ENCODE results near the gene WDR74. TPM values are rescaled to one million over a fixed set of nuclear protein-coding genes. Genes with fewer than 3 reads are reported as not detected.
"Not testable (repeated sequence)": the region's sequence is repeated elsewhere in the genome, so short reads cannot be mapped to it uniquely, and the experiment has no call there.

WDR74 gene
- polyA plus RNA-seq, 10 donors = 25.5 to 35.1 (median 31.0) TPM

GRCh38 chr11:62861564-62862192 lies 22.3 kb upstream of the WDR74 start:
- DNase-seq = not testable (repeated sequence)

- no peak for DNase-seq
These were observed 21.6 kb upstream of the WDR74 start for GRCh38 chr11:62860835-62861563.

DNA sequence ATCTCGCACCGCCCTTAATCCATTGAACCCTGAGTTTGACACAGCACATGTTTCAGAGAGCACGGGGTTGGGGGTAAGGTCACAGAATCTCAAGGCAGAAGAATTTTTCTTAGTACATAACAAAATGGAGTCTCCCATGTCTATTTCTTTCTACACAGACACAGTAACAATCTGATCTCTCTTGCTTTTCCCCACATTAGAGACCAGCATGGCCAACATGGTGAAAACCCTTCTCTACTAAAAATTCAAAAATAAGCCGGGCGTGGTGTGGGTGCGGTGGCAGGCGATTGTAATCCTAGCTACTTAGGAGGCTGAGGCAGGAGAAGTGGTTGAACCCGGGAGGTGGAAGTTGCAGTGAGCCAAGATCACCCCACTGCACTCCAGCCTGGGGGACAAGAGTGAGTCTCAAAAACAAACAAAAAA lies 19.9 kb upstream of the WDR74 start:
- not testable (repeated sequence) for DNase-seq

- DNase-seq = no peak
These were observed 18.8 kb upstream of the WDR74 start for GRCh38 chr11:62858201-62858600.

DNA sequence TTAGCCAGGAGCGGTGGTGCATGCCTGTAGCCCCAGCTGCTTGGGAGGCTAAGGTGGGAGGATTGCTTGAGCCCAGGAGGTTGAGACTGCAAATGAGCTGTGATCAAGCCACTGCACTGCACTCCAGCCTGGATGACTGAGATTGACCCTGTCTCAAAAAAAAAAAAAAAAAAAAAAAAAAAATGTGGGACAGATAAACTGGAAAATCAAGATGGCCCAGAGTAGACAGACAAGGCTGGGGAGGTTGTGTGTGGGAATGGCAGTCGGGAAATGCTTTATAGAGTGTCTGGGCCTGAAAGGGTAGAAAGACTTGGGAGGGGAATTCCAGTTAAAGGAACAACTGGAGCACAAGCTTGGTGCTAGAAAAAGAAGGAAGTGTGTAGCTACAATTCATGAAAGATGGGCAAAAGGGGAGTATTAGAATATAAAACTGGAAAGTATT lies 18.2 kb upstream of the WDR74 start:
- DNase-seq = no peak

DNA sequence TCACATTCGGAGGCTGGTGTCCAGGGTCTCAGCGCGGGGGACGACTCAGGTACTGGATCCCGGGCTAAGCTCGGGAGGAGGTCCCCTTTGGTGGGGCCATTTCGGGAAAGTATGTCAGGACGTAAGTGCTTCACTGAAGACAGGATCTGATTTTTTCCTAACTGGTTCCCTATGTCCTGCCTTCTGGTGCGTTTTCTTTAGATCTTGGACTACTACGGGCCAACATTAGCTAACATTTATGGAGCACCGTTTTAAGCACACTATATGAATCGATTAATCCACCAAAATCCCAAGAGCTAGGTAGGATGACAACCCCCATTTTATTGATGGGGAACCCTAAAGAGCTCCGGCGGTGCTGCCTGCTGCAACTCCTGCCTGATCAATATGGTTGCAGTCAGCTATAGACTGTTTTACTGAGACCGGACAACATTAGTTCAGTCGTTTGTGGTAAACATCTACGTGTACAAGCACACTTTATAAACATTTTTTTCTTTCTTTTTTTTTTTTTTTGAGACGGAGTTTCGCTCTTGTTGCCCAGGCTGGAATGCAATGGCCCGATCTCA lies 17.0 kb upstream of the WDR74 start:
- DNase-seq = no peak

DNA sequence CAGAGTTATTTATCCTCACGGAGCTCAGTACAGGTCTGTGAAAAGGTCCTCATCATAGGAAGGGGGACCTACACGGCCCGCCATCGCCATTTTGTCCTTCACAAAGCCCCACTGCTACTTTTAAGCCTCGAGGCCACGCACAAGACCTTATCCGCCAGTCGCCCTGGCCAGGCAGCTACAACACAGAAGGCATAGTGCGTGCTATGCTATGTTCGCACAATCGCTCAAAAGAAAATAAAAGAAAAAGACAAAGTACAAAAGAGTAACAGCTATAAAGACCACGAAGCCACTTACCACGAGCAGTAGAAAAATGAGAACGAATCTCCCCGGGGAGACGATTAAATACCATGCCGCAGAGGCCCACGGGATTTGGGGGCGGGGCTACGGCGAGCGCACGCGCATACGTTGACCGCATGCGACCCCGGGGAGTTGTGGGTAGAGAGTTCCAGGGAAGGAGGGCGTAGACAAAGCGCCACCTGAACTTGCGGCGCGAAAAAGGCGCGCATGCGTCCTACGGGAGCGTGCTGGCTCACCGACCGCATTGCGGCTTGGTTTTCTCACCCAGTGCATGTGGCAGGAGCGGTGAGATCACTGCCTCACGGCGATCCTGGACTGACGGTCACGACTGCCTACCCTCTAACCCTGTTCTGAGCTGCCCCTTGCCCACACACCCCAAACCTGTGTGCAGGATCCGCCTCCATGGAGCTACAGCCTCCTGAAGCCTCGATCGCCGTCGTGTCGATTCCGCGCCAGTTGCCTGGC lies 16.4 kb upstream of the WDR74 start:
- peak; percentile 97 to 98 (median 98) for DNase-seq

DNA sequence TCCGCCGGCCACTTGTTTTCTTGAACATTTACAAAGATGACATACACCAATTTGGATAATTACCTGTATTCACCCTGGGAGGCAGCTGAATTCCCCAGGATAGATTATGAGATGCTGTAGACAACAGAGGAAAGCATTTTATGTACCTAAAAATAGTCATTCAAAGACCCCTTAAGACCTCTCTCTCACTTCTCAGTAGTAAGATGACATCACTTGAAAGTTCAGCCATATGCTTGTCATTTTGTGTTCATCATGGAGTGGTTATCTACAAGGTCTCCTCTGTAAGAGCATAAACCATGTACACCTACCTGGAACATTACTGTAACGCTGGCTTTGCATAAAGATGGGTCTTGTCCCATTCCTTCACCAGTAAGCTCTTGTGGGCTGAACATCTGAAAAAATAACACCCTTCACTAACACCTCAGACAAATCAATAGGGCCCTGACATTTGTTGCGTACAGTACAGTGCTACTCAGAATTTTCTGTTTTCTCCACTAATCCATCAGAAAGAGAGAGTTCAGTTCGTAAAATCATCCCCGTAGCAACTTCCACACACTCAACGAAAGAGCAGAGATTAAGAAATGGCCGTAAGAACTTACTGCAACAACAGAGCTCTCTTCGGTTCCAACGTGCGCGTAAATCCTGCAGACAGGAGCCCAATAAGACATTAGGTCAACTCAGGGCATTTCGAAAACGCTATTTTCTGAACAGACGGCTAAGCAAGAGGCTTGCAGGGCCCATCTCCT lies 15.6 kb upstream of the WDR74 start:
- peak in 1 of 3 donors; percentile 25 for DNase-seq

- DNase-seq = no peak
These were observed 14.8 kb upstream of the WDR74 start for GRCh38 chr11:62854013-62854824.

DNA sequence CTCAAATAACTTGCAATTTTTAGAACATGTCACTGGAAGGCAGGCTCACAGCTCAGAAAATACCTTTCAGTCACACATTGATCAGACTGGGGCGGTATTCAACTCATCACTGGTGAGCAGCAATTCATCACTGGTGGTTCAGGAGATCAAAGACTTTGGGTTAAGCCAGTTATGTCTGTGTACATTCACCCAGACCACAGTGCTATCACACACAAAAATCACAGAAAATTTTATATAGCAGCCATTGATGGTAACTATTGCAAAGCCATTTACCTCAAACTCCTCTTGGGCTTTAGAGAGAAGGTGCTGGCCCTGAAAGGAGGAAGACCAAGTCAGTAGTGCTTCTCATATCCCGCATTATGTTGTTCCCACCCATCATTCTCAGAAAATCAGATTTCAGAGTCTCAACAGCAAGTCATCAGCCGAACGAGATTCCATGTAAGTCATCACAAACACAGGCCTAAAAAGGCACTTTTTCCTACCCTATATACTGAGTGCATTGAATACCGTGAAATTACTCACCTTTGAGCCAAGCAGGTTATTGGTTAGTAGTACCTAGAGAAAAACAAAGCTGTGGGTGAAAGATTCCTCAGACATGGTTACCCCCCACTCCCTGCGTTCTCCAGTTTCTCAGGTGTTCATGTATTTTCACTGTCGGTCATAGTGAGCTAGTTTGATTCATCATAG lies 14.0 kb upstream of the WDR74 start:
- no peak for DNase-seq

DNA sequence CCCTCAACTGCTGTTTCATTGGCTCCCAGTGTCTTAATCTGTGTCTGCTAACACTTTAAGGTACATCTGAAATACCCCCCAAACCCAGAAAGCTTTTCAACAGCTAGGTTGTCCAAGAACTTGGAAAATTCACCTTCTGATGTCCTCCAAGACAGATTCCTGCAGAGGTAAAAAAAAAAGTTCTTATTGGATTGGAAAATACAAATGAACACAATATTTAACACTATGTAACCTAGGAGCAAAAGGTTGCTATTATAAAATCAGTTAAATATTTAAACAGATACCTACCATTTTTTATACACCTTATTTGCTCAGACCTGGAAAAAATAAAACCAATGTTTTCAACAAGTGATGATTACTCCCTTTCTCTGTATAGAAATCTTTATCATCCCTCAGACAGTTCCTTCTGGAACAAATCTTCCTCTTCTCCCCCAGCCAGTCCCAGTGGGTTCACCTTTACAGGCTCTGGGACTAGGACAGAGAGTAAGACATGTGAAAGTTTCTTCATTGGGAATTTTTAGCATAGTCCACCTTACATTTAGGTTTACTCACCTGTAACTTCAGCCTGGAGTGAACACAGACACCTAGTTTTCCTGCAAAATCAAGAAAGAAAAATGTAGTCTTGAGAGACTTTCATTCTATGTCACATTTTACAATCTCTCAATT lies 13.3 kb upstream of the WDR74 start:
- DNase-seq = no peak

DNA sequence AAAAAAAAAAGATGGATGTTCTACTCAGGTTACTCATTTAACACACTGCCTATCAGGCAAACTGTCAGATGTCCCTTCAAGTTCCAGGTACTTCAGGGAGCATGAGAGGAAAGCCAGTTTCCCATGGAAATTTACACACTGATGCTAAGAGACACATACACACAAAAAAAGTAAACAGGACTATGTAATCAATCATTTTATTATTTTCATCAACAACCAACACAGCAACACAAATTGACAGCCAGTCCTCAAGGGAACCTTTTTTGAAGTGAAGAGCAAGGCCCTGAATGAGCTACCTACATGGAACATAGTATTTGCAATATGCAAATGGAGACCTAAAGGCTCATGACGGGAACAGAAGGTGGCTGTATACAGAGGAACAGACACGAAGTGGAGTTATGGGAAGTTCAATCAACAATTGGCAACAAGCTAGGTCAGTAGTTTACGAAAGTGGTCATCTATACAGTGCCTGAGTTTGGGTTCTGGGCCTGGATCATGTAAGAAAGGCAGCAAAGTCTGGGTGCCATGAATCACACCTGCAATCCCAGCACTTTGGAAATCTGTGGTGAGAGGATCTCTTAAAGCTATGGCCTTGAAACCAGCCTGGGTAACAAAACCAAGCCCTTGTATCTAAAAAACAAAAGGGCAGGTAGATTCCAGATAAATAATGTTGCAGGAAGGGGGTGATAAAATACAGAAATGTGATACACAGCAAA lies 12.6 kb upstream of the WDR74 start:
- no peak for DNase-seq

GRCh38 chr11:62850911-62851806 lies 11.8 kb upstream of the WDR74 start:
- no peak for DNase-seq

DNA sequence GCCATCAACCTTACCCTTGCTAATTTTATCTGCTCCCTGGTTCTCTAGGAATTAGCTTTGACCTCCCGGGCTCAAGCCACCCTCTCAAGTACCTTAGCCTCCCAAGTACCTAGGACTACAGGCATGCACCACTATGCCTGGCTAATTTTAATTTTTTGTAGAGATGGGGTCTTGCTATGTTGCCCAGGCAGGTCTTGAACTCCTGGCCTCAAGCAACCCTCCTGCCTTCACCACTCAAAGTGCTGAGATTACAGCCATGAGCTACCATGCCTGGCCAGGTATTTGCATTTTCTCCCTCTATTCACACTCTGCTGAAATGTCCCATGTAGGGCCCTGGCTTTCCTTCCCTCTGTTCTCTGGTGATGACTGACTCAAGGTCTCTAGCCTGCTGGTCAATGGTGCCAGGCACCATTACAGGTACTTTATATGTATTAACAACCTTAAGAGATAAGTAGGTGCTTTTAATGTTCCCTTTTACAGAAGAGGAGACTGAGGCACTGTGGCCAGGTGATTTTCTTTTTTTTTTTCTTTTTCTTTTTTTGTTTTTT lies 8.5 kb upstream of the WDR74 start:
- no peak for DNase-seq

- DNase-seq = no peak
These were observed 6.8 kb upstream of the WDR74 start for GRCh38 chr11:62846177-62846576.

DNA sequence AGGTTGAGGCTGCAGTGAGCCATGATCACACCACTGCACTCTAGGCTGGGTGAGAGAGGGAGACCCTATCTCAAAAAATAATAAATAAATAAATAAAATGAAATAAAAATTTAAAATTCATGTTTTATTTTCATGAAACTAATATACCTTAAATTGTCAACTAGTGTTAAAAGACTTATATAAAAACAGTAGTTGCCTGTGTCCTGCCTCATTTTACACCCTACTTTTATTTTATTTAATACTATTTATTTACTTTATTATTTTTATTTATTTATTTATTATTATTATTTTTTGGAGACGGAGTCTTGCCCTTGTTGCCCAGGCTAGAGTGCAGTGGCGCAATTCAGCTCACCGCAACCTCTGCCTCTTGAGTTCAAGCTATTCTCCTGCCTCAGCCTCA lies 4.8 kb upstream of the WDR74 start:
- DNase-seq = no peak

GRCh38 chr11:62843466-62843865 lies 4.1 kb upstream of the WDR74 start:
- no peak for DNase-seq

Measured in muscle of back (tissue), 11 donors.